ENCODE results near the gene UGT2A3. TPM values are rescaled to one million over a fixed set of nuclear protein-coding genes. Genes with fewer than 3 reads are reported as not detected.

UGT2A3 gene
- total RNA-seq, 4 donors from 2014 or later: not detected

DNA sequence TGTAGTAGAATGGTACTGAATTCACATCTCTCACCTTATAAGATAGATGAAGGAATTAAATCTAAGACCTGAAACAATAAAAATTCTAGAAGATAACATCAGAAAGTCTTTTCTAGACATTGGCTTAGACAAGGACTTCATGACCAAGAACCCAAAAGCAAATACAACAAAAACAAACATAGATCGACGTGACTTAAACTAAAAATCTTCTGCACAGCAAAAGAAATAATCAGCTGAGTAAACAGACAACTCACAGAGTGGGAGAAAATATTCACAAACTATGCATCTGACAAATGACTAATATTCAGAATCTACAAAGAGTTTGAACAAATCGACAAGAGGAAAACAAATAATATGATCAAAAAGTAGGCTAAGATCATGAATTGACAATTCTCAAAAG, 38.8 kb downstream of the UGT2A3 start:
- TF ChIP-seq POLR2A (IDR thresholded peaks at IDR 0.05): no peak
- TF ChIP-seq, protein P1, sequence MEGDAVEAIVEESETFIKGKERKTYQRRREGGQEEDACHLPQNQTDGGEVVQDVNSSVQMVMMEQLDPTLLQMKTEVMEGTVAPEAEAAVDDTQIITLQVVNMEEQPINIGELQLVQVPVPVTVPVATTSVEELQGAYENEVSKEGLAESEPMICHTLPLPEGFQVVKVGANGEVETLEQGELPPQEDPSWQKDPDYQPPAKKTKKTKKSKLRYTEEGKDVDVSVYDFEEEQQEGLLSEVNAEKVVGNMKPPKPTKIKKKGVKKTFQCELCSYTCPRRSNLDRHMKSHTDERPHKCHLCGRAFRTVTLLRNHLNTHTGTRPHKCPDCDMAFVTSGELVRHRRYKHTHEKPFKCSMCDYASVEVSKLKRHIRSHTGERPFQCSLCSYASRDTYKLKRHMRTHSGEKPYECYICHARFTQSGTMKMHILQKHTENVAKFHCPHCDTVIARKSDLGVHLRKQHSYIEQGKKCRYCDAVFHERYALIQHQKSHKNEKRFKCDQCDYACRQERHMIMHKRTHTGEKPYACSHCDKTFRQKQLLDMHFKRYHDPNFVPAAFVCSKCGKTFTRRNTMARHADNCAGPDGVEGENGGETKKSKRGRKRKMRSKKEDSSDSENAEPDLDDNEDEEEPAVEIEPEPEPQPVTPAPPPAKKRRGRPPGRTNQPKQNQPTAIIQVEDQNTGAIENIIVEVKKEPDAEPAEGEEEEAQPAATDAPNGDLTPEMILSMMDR (IDR thresholded peaks at IDR 0.05): no peak
- Histone ChIP-seq H3K9me3 (no peaks in the 10 kb centered on the region), H3K36me3 (no peaks in the 10 kb centered on the region), H3K4me3 (no peak overlapping the region), H3K4me1 (no peaks in the 10 kb centered on the region), H3K27me3 (no peaks in the 10 kb centered on the region), H3K27ac (no peak overlapping the region)
- intact Hi-C loops (cut with DNase I; ENCODE audit: low total_unique reads): no loop called here
- no peak for DNase-seq

DNA sequence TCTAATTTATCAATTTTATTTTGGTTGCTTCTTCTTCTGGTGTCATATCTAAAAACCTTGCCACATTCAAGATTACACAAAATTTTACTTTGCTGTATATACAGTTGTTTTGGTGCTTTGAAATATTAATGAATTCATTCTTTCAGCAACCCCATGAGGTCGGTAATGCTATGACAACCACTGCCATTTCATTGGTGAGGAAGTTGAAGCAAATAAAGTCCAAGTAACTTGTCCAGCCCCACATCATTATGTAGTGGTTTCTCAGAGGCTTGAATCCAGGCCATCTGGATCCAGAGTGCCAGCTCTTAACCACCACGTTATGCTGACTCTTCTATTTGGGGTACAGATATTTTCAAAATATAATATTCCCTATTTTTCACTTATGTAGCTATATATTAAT, 42.2 kb downstream of the UGT2A3 start:
- Histone ChIP-seq H3K27me3 (no peaks in the 10 kb centered on the region), H3K4me3 (no peak overlapping the region), H3K27ac (no peak overlapping the region), H3K4me1 (no peaks in the 10 kb centered on the region), H3K36me3 (no peaks in the 10 kb centered on the region), H3K9me3 (no peaks in the 10 kb centered on the region)
- no peak for TF ChIP-seq POLR2A (IDR thresholded peaks at IDR 0.05)
- TF ChIP-seq, protein P1 (IDR thresholded peaks at IDR 0.05): no peak
- DNase-seq: no peak
- intact Hi-C loops (cut with DNase I; ENCODE audit: low total_unique reads): no loop called here

DNA sequence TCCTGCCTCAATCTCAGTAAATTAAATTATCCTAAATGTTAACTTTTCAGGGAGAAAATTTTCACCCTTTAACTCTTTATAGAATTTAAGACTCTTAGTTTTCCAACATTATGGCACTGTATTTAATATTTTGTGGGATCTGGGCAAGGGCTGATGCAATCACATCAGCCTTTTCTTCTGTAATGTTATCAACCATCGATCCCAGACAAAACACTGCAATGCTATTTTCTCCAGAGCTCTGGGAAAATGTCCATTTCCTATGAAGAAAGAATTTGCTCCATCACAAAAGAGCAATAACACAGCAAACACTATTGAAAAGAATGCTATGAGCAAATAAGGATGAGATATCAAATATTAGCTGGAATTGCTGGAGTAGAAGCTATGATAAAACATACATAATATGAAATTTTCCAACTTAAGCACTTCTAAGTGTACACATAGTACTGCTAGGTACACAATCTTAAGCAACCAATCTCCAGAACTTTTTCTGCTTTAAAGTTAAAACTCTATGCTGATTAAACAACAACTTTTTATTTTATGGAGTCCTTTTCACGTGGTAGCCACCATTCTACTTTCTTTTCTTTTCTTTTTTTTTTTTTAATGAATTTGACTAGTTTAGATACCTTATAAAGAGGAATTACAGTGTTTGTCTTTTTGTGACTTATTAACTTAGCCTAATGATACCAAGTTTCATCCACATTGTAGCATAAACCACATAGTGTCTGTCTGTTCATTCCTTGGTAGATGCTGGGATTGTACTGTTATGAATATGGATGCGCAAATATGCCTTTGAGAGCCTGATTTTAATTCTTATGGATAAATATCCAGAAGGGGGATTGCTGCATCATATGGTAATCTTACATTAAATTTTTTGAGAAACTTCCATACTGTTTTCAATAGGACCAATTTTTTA, 43.6 kb downstream of the UGT2A3 start:
- no peak overlapping the region for H3K4me3 ChIP-seq
- no peaks in the 10 kb centered on the region for H3K9me3 ChIP-seq
- H3K36me3 ChIP-seq: no peaks in the 10 kb centered on the region
- no peak for TF ChIP-seq POLR2A (IDR thresholded peaks at IDR 0.05)
- TF ChIP-seq, protein P1 (IDR thresholded peaks at IDR 0.05): no peak
- intact Hi-C loops (cut with DNase I; ENCODE audit: low total_unique reads): no loop called here
- no peak overlapping the region for H3K27ac ChIP-seq
- DNase-seq: no peak
- no peaks in the 10 kb centered on the region for H3K4me1 ChIP-seq
- no peaks in the 10 kb centered on the region for H3K27me3 ChIP-seq

DNA sequence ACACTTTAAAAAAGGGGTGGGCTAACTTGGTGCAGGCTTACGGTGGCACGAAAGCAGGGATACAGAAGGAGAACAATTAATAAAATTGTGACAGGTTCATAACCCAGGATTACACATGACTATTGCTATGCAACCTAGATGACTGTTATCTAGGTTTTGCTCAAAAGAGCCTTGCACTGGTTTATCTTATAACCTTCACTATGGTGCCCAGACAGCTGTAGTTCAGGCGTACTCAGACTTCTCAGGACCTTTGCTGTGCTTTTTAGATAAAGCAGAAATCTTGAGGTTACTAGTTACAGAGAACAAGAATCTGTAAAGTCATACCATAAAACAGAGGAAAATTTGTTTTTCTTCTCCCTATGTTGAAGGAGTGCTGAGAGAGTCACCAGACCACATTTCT, 44.4 kb downstream of the UGT2A3 start:
- Histone ChIP-seq H3K9me3 (no peaks in the 10 kb centered on the region), H3K4me3 (no peak overlapping the region), H3K4me1 (no peaks in the 10 kb centered on the region), H3K27ac (no peak overlapping the region), H3K36me3 (no peaks in the 10 kb centered on the region), H3K27me3 (no peaks in the 10 kb centered on the region)
- intact Hi-C loops (cut with DNase I; ENCODE audit: low total_unique reads): no loop called here
- TF ChIP-seq, protein P1 (IDR thresholded peaks at IDR 0.05): no peak
- TF ChIP-seq POLR2A (IDR thresholded peaks at IDR 0.05): no peak
- no peak for DNase-seq

DNA sequence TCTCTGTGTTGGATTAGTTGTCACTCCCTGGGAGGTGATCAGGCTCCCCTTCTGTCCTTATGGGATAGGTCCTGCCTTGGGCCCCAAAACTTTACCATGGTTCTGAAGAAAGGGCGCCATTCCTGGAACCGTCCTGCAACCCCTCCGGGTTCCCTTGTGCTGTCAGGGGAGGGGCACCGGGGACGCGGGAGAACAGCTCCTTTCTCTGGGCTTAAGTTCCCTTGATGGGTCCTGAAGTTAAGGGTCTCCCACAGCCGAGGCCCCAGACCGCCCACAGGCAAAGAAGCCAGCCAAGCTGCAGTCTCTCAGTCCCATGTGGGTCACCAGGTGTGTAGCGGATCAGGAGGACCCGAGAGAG, 44.8 kb downstream of the UGT2A3 start:
- Histone ChIP-seq H3K9me3 (no peaks in the 10 kb centered on the region), H3K27ac (no peak overlapping the region), H3K36me3 (no peaks in the 10 kb centered on the region), H3K27me3 (no peaks in the 10 kb centered on the region), H3K4me3 (no peak overlapping the region), H3K4me1 (no peaks in the 10 kb centered on the region)
- no peak for DNase-seq
- intact Hi-C loops (cut with DNase I; ENCODE audit: low total_unique reads): no loop called here
- TF ChIP-seq POLR2A (IDR thresholded peaks at IDR 0.05): no peak
- TF ChIP-seq, protein P1 (IDR thresholded peaks at IDR 0.05): no peak
